H1 (cell line): Measurements from ENCODE around the gene OXCT2. TPM values are rescaled to one million over a fixed set of nuclear protein-coding genes. Genes with fewer than 3 reads are reported as not detected.

Experiments used
- CTCF ChIA-PET: fragments of 300-600 bp; sonication (Branson Sonifier 250); formaldehyde crosslinking; loops from one replicate; lab custom pipeline; 2021; ENCODE audit not compliant: partially characterized antibody; lab: Charles Lee
- POLR2A ChIA-PET: fragments of 300-600 bp; sonication (Branson Sonifier 250); formaldehyde crosslinking; loops from one replicate; lab custom pipeline; 2021; ENCODE audit warnings: inconsistent platforms; ENCODE audit not compliant: partially characterized antibody; lab: Charles Lee
- DNase-seq, 2 experiments: peaks; one replicate each; pipeline versions ENCODE4 v3.0.0 to v3.0.0-alpha.2; 2010 to 2022; ENCODE audit warnings: low spot score in 2 of 2, low read depth in 1 of 2, mixed read lengths in 1 of 2
- FAIRE-seq: peaks from 2 replicates; lab custom pipeline; 2011; peaks lifted over from hg19 to GRCh38; lab: Jason Lieb, UNC
- H2AFZ ChIP-seq: 2 replicates; pipeline ENCODE4 v1.8.1; 2012; ENCODE audit warnings: low read length, inconsistent platforms
- H2AK5ac ChIP-seq: 2 replicates; pipeline ENCODE4 v1.6.1; 2013; ENCODE audit warnings: low read depth, low read length
- H2BK120ac ChIP-seq: replicated peaks from 2 replicates; pipeline ENCODE3; 2013; ENCODE audit warnings: low read depth, low read length, inconsistent platforms
- H2BK12ac ChIP-seq: 2 replicates; pipeline ENCODE4 v1.6.1; 2013; ENCODE audit warnings: low read depth, low read length
- H2BK15ac ChIP-seq: 2 replicates; pipeline ENCODE4 v1.6.1; 2013; ENCODE audit warnings: low read length
- H2BK20ac ChIP-seq: 2 replicates; pipeline ENCODE4 v1.6.1; 2013; ENCODE audit warnings: low read length
- H2BK5ac ChIP-seq: 2 replicates; pipeline ENCODE4 v1.6.1; 2013; ENCODE audit warnings: low read depth, low read length
- H3K14ac ChIP-seq: 2 replicates; pipeline ENCODE4 v1.6.1; 2013; ENCODE audit warnings: inconsistent platforms; ENCODE audit not compliant: insufficient read length
- H3K18ac ChIP-seq: 2 replicates; pipeline ENCODE4 v1.6.1; 2013; ENCODE audit warnings: low read length; ENCODE audit errors: extremely low read depth
- H3K23ac ChIP-seq: 2 replicates; pipeline ENCODE4 v1.6.1; 2013; ENCODE audit warnings: inconsistent platforms; ENCODE audit not compliant: insufficient read length
- H3K23me2 ChIP-seq: 2 replicates; pipeline ENCODE4 v1.6.1; 2013; ENCODE audit warnings: low read depth, low read length
- H3K27ac ChIP-seq: 2 replicates; pipeline ENCODE4 v1.6.1; 2011; ENCODE audit warnings: low read depth, low read length, inconsistent platforms
- H3K27me3 ChIP-seq, 4 experiments: replicated peaks in 1 of 4; 1 replicate in 1 of 4; 2 replicates in 3 of 4; pipeline versions ENCODE4 v1.6.1 to v1.8.1; 2011 to 2013; ENCODE audit warnings: low read length in 3 of 4, mild to moderate bottlenecking in 3 of 4, inconsistent platforms in 2 of 4, mixed read lengths in 2 of 4, moderate library complexity in 1 of 4; ENCODE audit not compliant: control insufficient read depth in 3 of 4, insufficient read depth in 3 of 4; ENCODE audit errors: extremely low read depth in 1 of 4
- H3K36me3 ChIP-seq, 4 experiments: 2 replicates each; pipeline versions ENCODE4 v1.6.1 to v1.8.1; 2011 to 2013; ENCODE audit warnings: mild to moderate bottlenecking in 4 of 4, low read length in 3 of 4, moderate library complexity in 2 of 4, control low read depth in 1 of 4, inconsistent platforms in 1 of 4; ENCODE audit not compliant: insufficient read depth in 4 of 4, control insufficient read depth in 2 of 4
- H3K4ac ChIP-seq: replicated peaks from 2 replicates; pipeline ENCODE3; 2013; ENCODE audit warnings: low read length, low read depth, mixed read lengths, inconsistent platforms; ENCODE audit not compliant: insufficient read length
- H3K4me1 ChIP-seq, 4 experiments: replicated peaks in 1 of 4; 1 replicate in 1 of 4; 2 replicates in 3 of 4; pipeline versions ENCODE4 v1.6.1 to v1.8.1; 2011 to 2013; ENCODE audit warnings: low read length in 3 of 4, inconsistent platforms in 2 of 4, mixed read lengths in 1 of 4; ENCODE audit not compliant: insufficient read depth in 4 of 4, control insufficient read depth in 3 of 4
- H3K4me2 ChIP-seq, 2 experiments: 2 replicates each; pipeline versions ENCODE4 v1.6.1 to v1.8.1; 2011 to 2013; ENCODE audit warnings: low read depth in 2 of 2, low read length in 2 of 2, control low read depth in 1 of 2, inconsistent platforms in 1 of 2, mild to moderate bottlenecking in 1 of 2; ENCODE audit not compliant: insufficient read depth in 1 of 2
- H3K4me3 ChIP-seq, 4 experiments: fragments of 200-600, 300-600 bp in 1 of 4; sonication (generic), shearing (Covaris generic), sonication (Bioruptor Twin) in 1 of 4; 2 replicates each; pipeline versions ENCODE4 v1.5.1 to v1.8.1; 2011 to 2016; ENCODE audit warnings: low read length in 4 of 4, low read depth in 3 of 4, control low read depth in 2 of 4, inconsistent platforms in 2 of 4, mild to moderate bottlenecking in 2 of 4, mixed read lengths in 1 of 4, moderate library complexity in 1 of 4; ENCODE audit not compliant: insufficient read depth in 2 of 4; ENCODE audit errors: extremely low read depth in 1 of 4
- H3K56ac ChIP-seq: replicated peaks from 2 replicates; pipeline ENCODE3; 2013; ENCODE audit warnings: low read depth, mild to moderate bottlenecking, mixed read lengths, low read length, inconsistent platforms; ENCODE audit not compliant: insufficient read length
- H3K79me1 ChIP-seq: 2 replicates; pipeline ENCODE4 v1.6.1; 2013; ENCODE audit warnings: low read depth, low read length, control low read depth
- H3K79me2 ChIP-seq, 2 experiments: 2 replicates each; pipeline versions ENCODE4 v1.6.1 to v1.8.1; 2012 to 2013; ENCODE audit warnings: low read length in 2 of 2, mild to moderate bottlenecking in 2 of 2, inconsistent platforms in 1 of 2; ENCODE audit not compliant: insufficient read depth in 2 of 2, control insufficient read depth in 1 of 2
- H3K9ac ChIP-seq, 4 experiments: replicated peaks in 1 of 4; 1 replicate in 1 of 4; 2 replicates in 3 of 4; pipeline versions ENCODE4 v1.6.1 to v1.8.1; 2011 to 2013; ENCODE audit warnings: low read depth in 3 of 4, low read length in 3 of 4, control low read depth in 2 of 4, mild to moderate bottlenecking in 2 of 4, moderate library complexity in 2 of 4, inconsistent platforms in 1 of 4; ENCODE audit errors: extremely low read depth in 1 of 4
- H3K9me3 ChIP-seq, 2 experiments: 2 replicates each; pipeline versions ENCODE4 v1.6.1 to v1.8.1; 2012 to 2013; ENCODE audit warnings: mild to moderate bottlenecking in 2 of 2, moderate library complexity in 2 of 2, control low read depth in 1 of 2, inconsistent platforms in 1 of 2, low read depth in 1 of 2, low read length in 1 of 2, mixed read lengths in 1 of 2; ENCODE audit not compliant: insufficient read depth in 2 of 2
- H4K20me1 ChIP-seq, 2 experiments: replicated peaks in 1 of 2; 2 replicates each; pipeline versions ENCODE3 to v1.8.1; 2011 to 2013; ENCODE audit warnings: inconsistent platforms in 2 of 2, low read length in 2 of 2, mild to moderate bottlenecking in 1 of 2; ENCODE audit not compliant: insufficient read depth in 2 of 2, control insufficient read depth in 1 of 2
- H4K5ac ChIP-seq: 2 replicates; pipeline ENCODE4 v1.6.1; 2013; ENCODE audit warnings: low read length, low read depth, mixed read lengths, inconsistent platforms; ENCODE audit not compliant: insufficient read length
- H4K8ac ChIP-seq: 2 replicates; pipeline ENCODE4 v1.8.0; 2013; ENCODE audit warnings: mild to moderate bottlenecking, moderate library complexity, low read length, inconsistent platforms; ENCODE audit not compliant: insufficient read depth; ENCODE audit errors: extremely low read depth
- H4K91ac ChIP-seq: replicated peaks from 2 replicates; pipeline ENCODE3; 2013; ENCODE audit warnings: low read length, mixed read lengths, inconsistent platforms; ENCODE audit not compliant: insufficient read length
- CEBPB ChIP-seq: IDR thresholded peaks from 2 replicates; pipeline ENCODE4 v1.6.1; 2012; ENCODE audit warnings: low read depth, low read length
- CTBP2 ChIP-seq: IDR thresholded peaks from 2 replicates; pipeline ENCODE4 v1.7.0; 2011; ENCODE audit warnings: borderline replicate concordance, mild to moderate bottlenecking, moderate library complexity, mixed read lengths, low read length; ENCODE audit not compliant: insufficient read depth, insufficient read length
- FOSL1 ChIP-seq: IDR thresholded peaks from 2 replicates; pipeline ENCODE4 v1.6.1; 2011; ENCODE audit warnings: mild to moderate bottlenecking, low read depth, low read length, moderate library complexity; ENCODE audit not compliant: insufficient read depth
- JUN ChIP-seq: IDR thresholded peaks from 2 replicates; pipeline ENCODE4 v1.6.1; 2011; ENCODE audit warnings: low read depth, mild to moderate bottlenecking, improper control_type of control experiment, low read length
- NRF1 ChIP-seq: IDR thresholded peaks from 2 replicates; pipeline ENCODE4 v1.6.1; 2011; ENCODE audit warnings: mild to moderate bottlenecking, low read depth, low read length, improper control_type of control experiment
- POLR2AphosphoS5 ChIP-seq: IDR thresholded peaks from 2 replicates; pipeline ENCODE4 v1.6.1; 2011; ENCODE audit warnings: low read depth, low read length
- RAD21 ChIP-seq, 2 experiments: IDR thresholded peaks in 1 of 2; conservative IDR thresholded peaks in 1 of 2; 2 replicates each; pipeline ENCODE4 v1.6.1; 2011; ENCODE audit warnings: low read depth in 2 of 2, low read length in 2 of 2, improper control_type of control experiment in 1 of 2, inconsistent platforms in 1 of 2, mild to moderate bottlenecking in 1 of 2, moderate library complexity in 1 of 2
- SIRT6 ChIP-seq: IDR thresholded peaks from one replicate; pipeline ENCODE4 v1.7.1; 2012; ENCODE audit warnings: low read length, inconsistent platforms
- SP1 ChIP-seq: IDR thresholded peaks from 2 replicates; pipeline ENCODE4 v1.6.1; 2011; ENCODE audit warnings: low read depth, low read length
- TAF7 ChIP-seq: optimal IDR thresholded peaks from 2 replicates; pipeline ENCODE3; 2011; ENCODE audit warnings: low read depth, mild to moderate bottlenecking, inconsistent platforms, low read length, moderate library complexity, borderline replicate concordance
- YY1 ChIP-seq: IDR thresholded peaks from 2 replicates; pipeline ENCODE4 v1.6.1; 2011; ENCODE audit warnings: low read depth, mild to moderate bottlenecking, low read length
- WGBS, 2 experiments: shearing (Covaris generic) in 1 of 2; methylation state at CpG; one replicate each; pipeline versions ENCODE4 v1.1.6 to v1.1.7; 2013 to 2015; ENCODE audit warnings: low lambda C conversion rate in 2 of 2, mixed read lengths in 2 of 2, inconsistent platforms in 1 of 2, low coverage in 1 of 2, missing lambda C conversion rate in 1 of 2; ENCODE audit not compliant: insufficient replicate concordance in 2 of 2, insufficient coverage in 1 of 2, insufficient read length in 1 of 2; ENCODE audit errors: extremely low coverage in 1 of 2, missing lambda C conversion rate in 1 of 2; 5-methylcytosine and 5-hydroxymethylcytosine counted together
- polyA plus RNA-seq, 7 experiments: library from polyadenylated mRNA; depleted of rRNA in 3 of 7; stranded (reverse) in 5 of 7; unstranded in 2 of 7; fragments of >200 nt in 5 of 7; fragments of 200-250 nt in 2 of 7; gene quantifications; 1 replicate in 5 of 7; 2 replicates in 1 of 7; 4 replicates in 1 of 7; pipeline versions ENCODE4 v1.2.1 to v1.2.3, GENCODE V29; 2011 to 2013; ENCODE audit warnings: missing spikeins in 2 of 7, mixed read lengths in 2 of 7
- total RNA-seq: library from RNA; stranded (reverse); fragmentation: NEBNext Ultra II Directional; extraction: Animal tissue kit (Norgen Biotek cat#: 25700); gene quantifications from 2 replicates; pipeline ENCODE4 v1.2.1, GENCODE V29; 2021

The OXCT2 gene
- total and polyA plus RNA-seq, 2 of the 8 experiments (the other 6 are each of a cell fraction or from before 2014, with no cell fraction given): 2.6 to 2.9 TPM

- no peaks in the 10 kb centered on the region for H3K9me3 ChIP-seq
- no peak overlapping the region for H3K4me3 ChIP-seq
- no peak overlapping the region for H3K27ac ChIP-seq
- no peaks in the 10 kb centered on the region for H4K20me1 ChIP-seq
- H3K56ac ChIP-seq: no peak overlapping the region
- no peak overlapping the region for H2BK20ac ChIP-seq
- H2BK5ac ChIP-seq: no peak overlapping the region
- H2BK120ac ChIP-seq: no peak overlapping the region
- no peak overlapping the region for H3K14ac ChIP-seq
- no peak overlapping the region for H4K91ac ChIP-seq
- H3K4me2 ChIP-seq: no peak overlapping the region
- no peak overlapping the region for H4K8ac ChIP-seq
- ChIA-PET POLR2A (no interaction called here), CTCF (interaction anchor here (0.9 to 1.7 kb wide), 3 partner anchors 28 to 102 kb away, joined by 3 to 8 read pairs (median 4); partner anchors contain the start of gene NT5C1A)
- H2AFZ ChIP-seq: no peak overlapping the region
- H3K23me2 ChIP-seq: no peaks in the 10 kb centered on the region
- no peaks in the 10 kb centered on the region for H3K36me3 ChIP-seq
- H2BK12ac ChIP-seq: no peak overlapping the region
- H2BK15ac ChIP-seq: no peak overlapping the region
- H3K4ac ChIP-seq: no peak overlapping the region
- H2AK5ac ChIP-seq: no peak overlapping the region
- H3K27me3 ChIP-seq: peaks cover 5 to 64% (median 41%) of the 10 kb centered on the region in 4 experiments
- H4K5ac ChIP-seq: no peak overlapping the region
- FAIRE-seq (peak; percentile 13), DNase-seq (no peak)
- no peak overlapping the region for H3K9ac ChIP-seq
- no peaks in the 10 kb centered on the region for H3K79me2 ChIP-seq
- H3K18ac ChIP-seq: no peak overlapping the region
- H3K79me1 ChIP-seq: no peaks in the 10 kb centered on the region
- no peaks in the 10 kb centered on the region for H3K4me1 ChIP-seq
- no peak overlapping the region for H3K23ac ChIP-seq
- 60% methylated on average over 4 of the region's 4 CpGs; no CpG with 5 or more reads in 1 of the 2 experiments for WGBS, 2 experiments
- TF ChIP-seq YY1 (no peak), SIRT6 (no peak), JUN (no peak), RAD21 (IDR thresholded peaks at IDR 0.05 in 1 of 2, conservative IDR thresholded peaks at IDR 0.05 in 1 of 2; ENCODE audit: low read depth in 2 of 2, low read length in 2 of 2) (no peak), FOSL1 (no peak), CEBPB (no peak), TAF7 (no peak), CTBP2 (no peak), SP1 (no peak), NRF1 (no peak), POLR2AphosphoS5 (no peak)
Observed at GRCh38 chr1:39729842-39730241, 41.3 kb downstream of the OXCT2 start.
